AG09309 (cell line): Measurements from ENCODE around the gene TANC2.

Experiments used
- DNase-seq: peaks from one replicate; pipeline ENCODE4 v3.0.0-alpha.2; 2010; ENCODE audit warnings: low read depth
- H3K4me3 ChIP-seq: 2 replicates; pipeline ENCODE4 v1.5.1; 2011; ENCODE audit warnings: mild to moderate bottlenecking, low read depth, low read length, moderate library complexity; ENCODE audit not compliant: control insufficient read depth
- CTCF ChIP-seq: IDR thresholded peaks from 2 replicates; pipeline ENCODE4 v1.5.1; 2011; ENCODE audit warnings: mild to moderate bottlenecking, low read depth, low read length, inconsistent platforms; ENCODE audit not compliant: insufficient read depth, control insufficient read depth; ENCODE audit errors: missing control alignments

TANC2 gene

GRCh38 chr17:62986549-62986948 is 20.5 kb downstream of the TANC2 start:
- no peak for DNase-seq
- H3K4me3 ChIP-seq = no peak overlapping the region
- TF ChIP-seq CTCF = no peak

GRCh38 chr17:62987136-62987535 is 21.1 kb downstream of the TANC2 start:
- no peak for DNase-seq
- TF ChIP-seq CTCF = peak; percentile 14
- H3K4me3 ChIP-seq = no peak overlapping the region

- DNase-seq = no peak
- no peak for TF ChIP-seq CTCF
- H3K4me3 ChIP-seq = no peak overlapping the region
These were observed 23.5 kb downstream of the TANC2 start for GRCh38 chr17:62989501-62989900.

GRCh38 chr17:62994931-62995330 is 28.9 kb downstream of the TANC2 start:
- TF ChIP-seq CTCF = no peak
- peak; percentile 13 for DNase-seq
- H3K4me3 ChIP-seq = no peak overlapping the region

- TF ChIP-seq CTCF = peak; percentile 54
- no peak overlapping the region for H3K4me3 ChIP-seq
- no peak for DNase-seq
These were observed 29.4 kb downstream of the TANC2 start for GRCh38 chr17:62995377-62995885.

GRCh38 chr17:62996221-62996620 is 30.2 kb downstream of the TANC2 start:
- no peak for TF ChIP-seq CTCF
- no peak overlapping the region for H3K4me3 ChIP-seq
- no peak for DNase-seq

- no peak for TF ChIP-seq CTCF
- H3K4me3 ChIP-seq = no peak overlapping the region
- DNase-seq = no peak
These were observed 32.1 kb downstream of the TANC2 start for GRCh38 chr17:62998166-62998565.
